Inferior parietal cortex (tissue), 1 donor: Measurements from ENCODE around the gene C6orf47.

Experiments used
- DNase-seq: peaks from one replicate; pipeline ENCODE4 v3.0.0-alpha.2; 2016; ENCODE audit errors: extremely low spot score

C6orf47 gene

DNA sequence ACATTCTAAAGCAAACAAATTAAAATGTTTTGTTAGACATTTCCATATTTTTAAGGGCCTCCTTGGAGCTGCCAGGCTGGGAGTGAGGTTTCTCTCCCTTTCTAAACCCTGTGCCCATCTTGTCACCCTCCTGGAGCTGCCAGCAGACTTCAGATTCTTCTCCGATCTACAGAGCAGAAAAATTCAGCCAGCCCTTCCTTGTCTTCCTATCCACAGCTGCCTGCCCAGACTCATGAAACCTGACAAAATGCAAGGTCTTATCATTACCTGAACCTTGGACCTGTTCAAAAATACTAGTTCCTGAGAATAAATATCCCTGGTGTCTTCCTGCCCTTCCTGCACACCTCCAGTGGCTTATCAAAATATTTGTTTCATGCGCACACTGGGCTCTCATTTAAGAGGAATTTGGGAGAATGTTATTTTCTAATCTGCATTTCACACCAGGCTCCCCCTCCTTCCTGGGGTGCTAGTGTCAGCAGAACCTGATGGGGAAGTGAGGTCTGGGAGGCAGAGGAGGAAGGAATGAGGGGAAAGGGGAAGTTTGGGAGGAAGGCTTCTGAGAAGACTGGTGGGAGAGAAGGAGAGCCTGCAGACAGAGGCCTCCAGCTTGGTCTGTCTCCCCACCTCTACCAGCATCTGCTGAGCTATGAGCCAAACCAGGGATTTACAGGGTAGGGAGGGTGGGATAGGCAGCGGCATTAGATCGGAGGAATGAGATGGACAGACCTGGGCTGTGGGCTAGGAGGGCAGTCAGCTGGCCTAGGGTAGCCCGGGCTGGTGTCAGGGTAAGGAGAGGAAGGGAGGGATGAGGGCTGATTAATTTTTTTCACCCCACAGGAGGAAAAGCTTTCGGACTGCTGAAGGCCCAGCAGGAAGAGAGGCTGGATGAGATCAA is 45.6 kb downstream of the C6orf47 start, which contains the start of gene AIF1:
Gene AIF1, plus strand, starts transcription at position 551 of the 895 bp plus-strand sequence. Its CDS starts 96 bp downstream, at position 647.
- no peak for DNase-seq

GRCh38 chr6:31614075-31614619 is 46.4 kb downstream of the C6orf47 start:
- DNase-seq: no peak

DNA sequence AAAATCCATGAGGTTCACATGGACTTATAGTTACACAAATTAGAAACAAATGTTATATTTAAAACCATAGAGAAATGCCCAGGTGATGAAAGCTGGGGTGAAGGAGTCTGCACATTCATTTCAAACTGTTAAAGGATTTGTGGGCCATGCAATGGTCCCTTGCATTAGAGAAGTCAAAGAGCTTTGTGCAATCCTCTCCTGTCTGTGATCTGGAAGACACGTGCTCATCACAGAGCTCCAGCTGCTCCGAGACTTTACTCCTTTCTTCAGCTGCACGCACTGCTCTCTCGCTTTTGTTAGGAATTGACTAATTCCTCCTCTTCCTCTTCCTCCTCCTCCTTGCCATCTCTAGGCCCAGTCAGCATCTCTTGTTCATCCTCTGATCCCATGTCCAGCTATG is 49.6 kb downstream of the C6orf47 start:
- no peak for DNase-seq

DNA sequence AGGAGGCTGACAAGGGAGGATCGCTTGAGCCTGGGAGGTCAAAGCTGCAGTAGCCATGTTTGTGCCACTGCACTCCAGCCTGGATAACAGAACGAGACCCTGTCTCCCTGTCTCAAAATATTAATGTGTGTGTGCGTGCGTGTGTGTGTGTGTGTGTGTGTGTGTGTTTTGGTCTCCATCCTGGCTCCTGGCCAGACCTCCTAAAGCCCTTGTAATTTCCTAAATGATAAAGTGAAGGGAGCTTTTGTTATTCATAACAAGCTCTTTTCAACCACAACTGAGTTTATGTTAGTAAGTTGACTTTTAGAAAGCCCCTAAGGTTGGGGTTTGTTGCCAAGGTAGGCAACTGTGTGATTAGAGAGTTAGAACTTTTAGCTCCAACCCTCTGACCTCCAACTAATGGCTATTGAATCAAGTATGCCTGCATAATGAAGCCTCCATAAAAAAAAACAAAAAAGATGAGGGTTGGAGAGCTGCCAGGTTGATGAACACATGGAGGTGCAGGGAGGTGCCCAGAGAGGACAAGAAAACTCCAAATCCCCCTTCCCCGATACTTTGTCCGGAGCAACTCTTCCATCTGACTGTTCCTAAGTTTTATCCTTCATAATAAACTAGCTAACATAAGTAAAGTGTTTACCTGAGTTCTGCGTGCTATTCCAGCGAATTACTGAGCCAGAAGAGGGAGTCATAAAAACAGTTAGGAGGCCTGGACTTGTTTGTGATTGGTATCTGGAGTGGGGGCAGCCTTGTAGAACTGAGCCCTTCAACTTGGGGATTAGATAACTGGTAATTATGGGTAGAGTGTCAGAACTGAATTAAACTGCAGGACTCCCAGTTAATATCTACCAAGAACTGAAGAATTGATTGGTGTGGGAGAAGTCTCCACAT is 50.8 kb downstream of the C6orf47 start:
- DNase-seq: no peak
